H9 (cell line): ENCODE data around the gene SOX18. TPM values are rescaled to one million over a fixed set of nuclear protein-coding genes. Genes with fewer than 3 reads are reported as not detected.

Source experiments
- DNase-seq: peaks from one replicate; pipeline ENCODE4 v3.0.0-alpha.2; 2017
- H2AFZ ChIP-seq: one replicate; pipeline ENCODE4 v1.6.1; 2013; ENCODE audit warnings: mild to moderate bottlenecking, low read length, control low read depth, moderate library complexity
- H2AK5ac ChIP-seq: 2 replicates; pipeline ENCODE4 v1.6.1; 2013; ENCODE audit warnings: low read length, control low read depth, mixed read lengths; ENCODE audit not compliant: insufficient read length
- H2BK120ac ChIP-seq: one replicate; pipeline ENCODE4 v1.6.1; 2013; ENCODE audit warnings: low read depth, mild to moderate bottlenecking, low read length, control low read depth, inconsistent platforms; ENCODE audit not compliant: poor library complexity, severe bottlenecking
- H2BK12ac ChIP-seq: 2 replicates; pipeline ENCODE4 v1.6.1; 2013; ENCODE audit warnings: low read length, control low read depth, mixed read lengths, low read depth; ENCODE audit not compliant: insufficient read length
- H2BK15ac ChIP-seq: 2 replicates; pipeline ENCODE4 v1.6.1; 2013; ENCODE audit warnings: low read depth, low read length, control low read depth
- H2BK20ac ChIP-seq: one replicate; pipeline ENCODE4 v1.6.1; 2013; ENCODE audit warnings: low read depth, mild to moderate bottlenecking, low read length, control low read depth, inconsistent platforms; ENCODE audit not compliant: poor library complexity, severe bottlenecking
- H2BK5ac ChIP-seq: 2 replicates; pipeline ENCODE4 v1.6.1; 2013; ENCODE audit warnings: low read length, control low read depth, mixed read lengths; ENCODE audit not compliant: insufficient read length
- H3K14ac ChIP-seq: 2 replicates; pipeline ENCODE4 v1.6.1; 2013; ENCODE audit warnings: low read length, control low read depth; ENCODE audit not compliant: insufficient read depth
- H3K18ac ChIP-seq: 2 replicates; pipeline ENCODE4 v1.6.1; 2013; ENCODE audit warnings: low read depth, mild to moderate bottlenecking, mixed read lengths, low read length, control low read depth; ENCODE audit not compliant: insufficient read length
- H3K23ac ChIP-seq: 2 replicates; pipeline ENCODE4 v1.6.1; 2013; ENCODE audit warnings: low read length, control low read depth, mixed read lengths, low read depth; ENCODE audit not compliant: insufficient read length
- H3K23me2 ChIP-seq: 2 replicates; pipeline ENCODE4 v1.6.1; 2013; ENCODE audit warnings: low read depth, mild to moderate bottlenecking, mixed read lengths, low read length, control low read depth; ENCODE audit not compliant: insufficient read length, poor library complexity, severe bottlenecking
- H3K27ac ChIP-seq: 2 replicates; pipeline ENCODE4 v1.5.1; 2013; ENCODE audit warnings: low read length, control low read depth, mixed read lengths, low read depth; ENCODE audit not compliant: insufficient read length
- H3K27me3 ChIP-seq: 2 replicates; pipeline ENCODE4 v1.6.1; 2013; ENCODE audit warnings: low read length, control low read depth, inconsistent platforms; ENCODE audit not compliant: insufficient read depth
- H3K4ac ChIP-seq: 2 replicates; pipeline ENCODE4 v1.6.1; 2013; ENCODE audit warnings: low read depth, mild to moderate bottlenecking, control low read depth, inconsistent platforms, low read length, moderate library complexity
- H3K4me1 ChIP-seq: 2 replicates; pipeline ENCODE4 v1.6.1; 2013; ENCODE audit warnings: low read length, control low read depth, inconsistent platforms; ENCODE audit not compliant: insufficient read depth
- H3K4me2 ChIP-seq: 2 replicates; pipeline ENCODE4 v1.6.1; 2013; ENCODE audit warnings: low read length, control low read depth, mixed read lengths; ENCODE audit not compliant: insufficient read length, insufficient read depth
- H3K56ac ChIP-seq: 2 replicates; pipeline ENCODE4 v1.6.1; 2013; ENCODE audit warnings: low read depth, mild to moderate bottlenecking, mixed read lengths, low read length, control low read depth; ENCODE audit not compliant: insufficient read length
- H3K79me1 ChIP-seq: 2 replicates; pipeline ENCODE4 v1.6.1; 2013; ENCODE audit warnings: low read depth, mild to moderate bottlenecking, moderate library complexity, low read length, control low read depth, inconsistent platforms; ENCODE audit not compliant: insufficient read depth, poor library complexity, severe bottlenecking
- H3K79me2 ChIP-seq: 2 replicates; pipeline ENCODE4 v1.6.1; 2013; ENCODE audit warnings: low read length, control low read depth, inconsistent platforms; ENCODE audit not compliant: insufficient read depth
- H3K9ac ChIP-seq: 2 replicates; pipeline ENCODE4 v1.6.1; 2013; ENCODE audit warnings: low read length, control low read depth, mixed read lengths; ENCODE audit not compliant: insufficient read length; ENCODE audit errors: extremely low read depth
- H3K9me3 ChIP-seq: one replicate; pipeline ENCODE4 v1.6.1; 2013; ENCODE audit warnings: low read depth, low read length, inconsistent platforms; ENCODE audit not compliant: control insufficient read depth
- H3T11ph ChIP-seq: one replicate; pipeline ENCODE4 v1.6.1; 2013; ENCODE audit warnings: mild to moderate bottlenecking, low read length, control low read depth, inconsistent platforms
- H4K20me1 ChIP-seq: one replicate; pipeline ENCODE4 v1.6.1; 2013; ENCODE audit not compliant: control insufficient read depth, insufficient read length, insufficient read depth
- H4K5ac ChIP-seq: 2 replicates; pipeline ENCODE4 v1.6.1; 2013; ENCODE audit warnings: low read depth, mild to moderate bottlenecking, mixed read lengths, low read length, control low read depth; ENCODE audit not compliant: insufficient read length
- H4K8ac ChIP-seq: replicated peaks from 2 replicates; pipeline ENCODE4 v1.6.1; 2013; ENCODE audit warnings: low read length, control low read depth, mixed read lengths, low read depth; ENCODE audit not compliant: insufficient read length
- H4K91ac ChIP-seq: 2 replicates; pipeline ENCODE4 v1.6.1; 2013; ENCODE audit warnings: low read depth, mild to moderate bottlenecking, moderate library complexity, mixed read lengths, low read length, control low read depth; ENCODE audit not compliant: insufficient read length
- H3K27ac Mint-ChIP-seq, 3 experiments: 2 replicates in 2 of 3; 3 replicates in 1 of 3; pipeline ENCODE4 v1.8.0; 2020 to 2021; ENCODE audit warnings: mixed read lengths in 3 of 3, mild to moderate bottlenecking in 1 of 3, moderate library complexity in 1 of 3
- H3K27me3 Mint-ChIP-seq: 2 replicates; pipeline ENCODE4 v1.8.0; 2021; ENCODE audit warnings: low read depth, mild to moderate bottlenecking, moderate library complexity, mixed read lengths
- H3K36me3 Mint-ChIP-seq, 3 experiments: 2 replicates in 2 of 3; 3 replicates in 1 of 3; pipeline ENCODE4 v1.8.0; 2020 to 2021; ENCODE audit warnings: low read depth in 3 of 3, mixed read lengths in 3 of 3; ENCODE audit not compliant: insufficient read depth in 1 of 3
- H3K4me1 Mint-ChIP-seq, 2 experiments: 2 replicates each; pipeline ENCODE4 v1.8.0; 2020; ENCODE audit warnings: mixed read lengths in 2 of 2
- H3K4me3 Mint-ChIP-seq, 2 experiments: 2 replicates in 1 of 2; 3 replicates in 1 of 2; pipeline ENCODE4 v1.8.0; 2020 to 2021; ENCODE audit warnings: mild to moderate bottlenecking in 2 of 2, mixed read lengths in 2 of 2, moderate library complexity in 1 of 2
- H3K9me3 Mint-ChIP-seq, 2 experiments: 2 replicates in 1 of 2; 3 replicates in 1 of 2; pipeline ENCODE4 v1.8.0; 2020; ENCODE audit warnings: mild to moderate bottlenecking in 2 of 2, mixed read lengths in 2 of 2, moderate library complexity in 1 of 2
- WGBS: extraction: QIAGEN DNeasy Blood & Tissue Kit; methylation state at CpG from one replicate; pipeline ENCODE4 v1.1.7; 2013; ENCODE audit warnings: missing lambda C conversion rate, low lambda C conversion rate, mixed read lengths; ENCODE audit not compliant: insufficient read length; ENCODE audit errors: extremely low coverage; 5-methylcytosine and 5-hydroxymethylcytosine counted together
- total RNA-seq: library from RNA; stranded (reverse); gene quantifications from 2 replicates; pipeline ENCODE4 v1.2.1, GENCODE V29; 2021
- TF ChIP-seq, protein P1 (sequence below): fragments of 200-600 bp; sonication (generic); conservative IDR thresholded peaks from 3 replicates; pipeline ENCODE4 v1.8.0; 2021; ENCODE audit warnings: antibody characterized with exemption, mild to moderate bottlenecking

SOX18 gene
- total RNA-seq, 1 experiment from 2014 or later: 2.0 TPM

DNA sequence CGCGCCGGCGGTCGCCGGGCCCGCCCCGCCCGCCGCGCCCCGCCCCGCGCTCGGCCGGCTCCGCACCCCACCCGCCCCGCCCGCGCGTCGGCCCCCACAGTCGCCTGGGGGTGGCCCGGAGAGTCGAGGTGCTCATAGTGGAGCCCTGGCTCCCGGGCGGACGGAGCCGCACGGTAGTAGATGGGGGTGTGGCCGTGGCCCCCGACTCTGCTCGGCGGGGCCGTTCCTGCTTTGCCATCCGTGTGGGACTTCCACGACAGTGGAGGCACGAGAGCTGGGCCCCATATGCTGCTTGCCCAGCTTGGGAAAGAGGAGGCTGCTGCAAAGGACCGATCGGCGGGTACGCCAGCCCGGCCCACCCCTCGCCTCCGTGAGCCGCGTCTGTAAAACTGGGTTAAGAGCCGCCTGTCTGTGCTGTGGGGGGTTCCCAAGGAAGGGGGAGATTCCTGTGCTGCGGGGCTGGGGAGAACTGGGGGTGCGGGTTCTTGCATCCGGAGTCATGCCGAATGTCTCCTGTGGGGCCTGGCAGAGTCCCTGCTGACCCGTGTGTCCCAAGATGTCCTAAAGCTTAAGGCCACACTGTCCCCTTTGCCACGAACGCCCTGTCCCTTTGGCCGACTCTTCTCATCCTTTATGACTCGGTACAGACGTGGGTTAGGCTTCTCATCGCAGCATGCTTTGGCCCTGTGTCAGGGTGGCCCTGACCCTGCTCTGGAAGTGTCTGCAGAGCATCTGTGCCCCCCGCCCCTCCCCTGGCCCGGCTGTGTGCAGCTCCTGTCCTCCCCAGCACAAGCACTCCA lies 30.8 kb upstream of the SOX18 start, which contains the start of gene OPRL1:
Gene OPRL1, plus strand, starts transcription at position 70 of the 800 bp plus-strand sequence. CDS start 12,639 bp downstream, outside the sequence.
- no peak within 1 kb of the TSS for H3K27ac ChIP-seq
- no peaks in the 10 kb centered on the region for H3K79me2 ChIP-seq
- H3K23me2 ChIP-seq: peaks cover 20% of the 10 kb centered on the region
- no peaks in the 10 kb centered on the region for H3K9me3 ChIP-seq
- H2AK5ac ChIP-seq: no peak within 1 kb of the TSS
- no peak within 1 kb of the TSS for H2BK120ac ChIP-seq
- no peak within 1 kb of the TSS for H3K18ac ChIP-seq
- TF ChIP-seq, protein P1, sequence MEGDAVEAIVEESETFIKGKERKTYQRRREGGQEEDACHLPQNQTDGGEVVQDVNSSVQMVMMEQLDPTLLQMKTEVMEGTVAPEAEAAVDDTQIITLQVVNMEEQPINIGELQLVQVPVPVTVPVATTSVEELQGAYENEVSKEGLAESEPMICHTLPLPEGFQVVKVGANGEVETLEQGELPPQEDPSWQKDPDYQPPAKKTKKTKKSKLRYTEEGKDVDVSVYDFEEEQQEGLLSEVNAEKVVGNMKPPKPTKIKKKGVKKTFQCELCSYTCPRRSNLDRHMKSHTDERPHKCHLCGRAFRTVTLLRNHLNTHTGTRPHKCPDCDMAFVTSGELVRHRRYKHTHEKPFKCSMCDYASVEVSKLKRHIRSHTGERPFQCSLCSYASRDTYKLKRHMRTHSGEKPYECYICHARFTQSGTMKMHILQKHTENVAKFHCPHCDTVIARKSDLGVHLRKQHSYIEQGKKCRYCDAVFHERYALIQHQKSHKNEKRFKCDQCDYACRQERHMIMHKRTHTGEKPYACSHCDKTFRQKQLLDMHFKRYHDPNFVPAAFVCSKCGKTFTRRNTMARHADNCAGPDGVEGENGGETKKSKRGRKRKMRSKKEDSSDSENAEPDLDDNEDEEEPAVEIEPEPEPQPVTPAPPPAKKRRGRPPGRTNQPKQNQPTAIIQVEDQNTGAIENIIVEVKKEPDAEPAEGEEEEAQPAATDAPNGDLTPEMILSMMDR: no peak
- H4K91ac ChIP-seq: no peak within 1 kb of the TSS
- H3T11ph ChIP-seq: no peak within 1 kb of the TSS
- peaks cover 43% of the 10 kb centered on the region for H3K27me3 Mint-ChIP-seq
- H2BK20ac ChIP-seq: no peak within 1 kb of the TSS
- peak within 1 kb of the TSS; percentile 62 for H3K4me2 ChIP-seq
- no peak within 1 kb of the TSS for H2BK5ac ChIP-seq
- H3K79me1 ChIP-seq: no peaks in the 10 kb centered on the region
- no peak within 1 kb of the TSS for H3K23ac ChIP-seq
- no peak within 1 kb of the TSS for H3K4ac ChIP-seq
- no peak within 1 kb of the TSS for H3K14ac ChIP-seq
- H2BK12ac ChIP-seq: no peak within 1 kb of the TSS
- no peak within 1 kb of the TSS for H2AFZ ChIP-seq
- peaks cover 5% of the 10 kb centered on the region; the same call in 1 of the 2 replicates for H3K27me3 ChIP-seq
- no peak within 1 kb of the TSS for H4K8ac ChIP-seq
- DNase-seq: no peak
- H3K27ac Mint-ChIP-seq: no peak within 1 kb of the TSS; a peak in 1 of 7 replicates
- H3K4me3 Mint-ChIP-seq: peak within 1 kb of the TSS; percentile 67 to 85
- no peaks in the 10 kb centered on the region for H4K20me1 ChIP-seq
- H3K4me1 ChIP-seq: no peaks in the 10 kb centered on the region; the same call in 1 of the 2 replicates
- no peak within 1 kb of the TSS for H2BK15ac ChIP-seq
- H3K4me1 Mint-ChIP-seq: peaks cover 32 to 43% of the 10 kb centered on the region in 2 experiments
- no CpG with 5 or more reads among the region's 62 CpGs for WGBS
- H3K9ac ChIP-seq: no peak within 1 kb of the TSS
- peaks cover 0 to 2% of the 10 kb centered on the region in 2 experiments; a peak in 1 of 5 replicates for H3K9me3 Mint-ChIP-seq
- H4K5ac ChIP-seq: no peak within 1 kb of the TSS
- H3K56ac ChIP-seq: no peak within 1 kb of the TSS
- H3K36me3 Mint-ChIP-seq: no peaks in the 10 kb centered on the region; a peak in 1 of 7 replicates
